VCaP (cell line): ENCODE results near the gene LATS2.

Experiments
- H3K27ac ChIP-seq: fragments of 450-650 bp; 2 replicates; pipeline ENCODE4 v1.5.1; 2017
- TF ChIP-seq, protein P1 (sequence below): fragments of 450-650 bp; conservative IDR thresholded peaks from 2 replicates; pipeline ENCODE4 v1.5.1; 2017; ENCODE audit warnings: mild to moderate bottlenecking, moderate library complexity

The LATS2 gene

DNA sequence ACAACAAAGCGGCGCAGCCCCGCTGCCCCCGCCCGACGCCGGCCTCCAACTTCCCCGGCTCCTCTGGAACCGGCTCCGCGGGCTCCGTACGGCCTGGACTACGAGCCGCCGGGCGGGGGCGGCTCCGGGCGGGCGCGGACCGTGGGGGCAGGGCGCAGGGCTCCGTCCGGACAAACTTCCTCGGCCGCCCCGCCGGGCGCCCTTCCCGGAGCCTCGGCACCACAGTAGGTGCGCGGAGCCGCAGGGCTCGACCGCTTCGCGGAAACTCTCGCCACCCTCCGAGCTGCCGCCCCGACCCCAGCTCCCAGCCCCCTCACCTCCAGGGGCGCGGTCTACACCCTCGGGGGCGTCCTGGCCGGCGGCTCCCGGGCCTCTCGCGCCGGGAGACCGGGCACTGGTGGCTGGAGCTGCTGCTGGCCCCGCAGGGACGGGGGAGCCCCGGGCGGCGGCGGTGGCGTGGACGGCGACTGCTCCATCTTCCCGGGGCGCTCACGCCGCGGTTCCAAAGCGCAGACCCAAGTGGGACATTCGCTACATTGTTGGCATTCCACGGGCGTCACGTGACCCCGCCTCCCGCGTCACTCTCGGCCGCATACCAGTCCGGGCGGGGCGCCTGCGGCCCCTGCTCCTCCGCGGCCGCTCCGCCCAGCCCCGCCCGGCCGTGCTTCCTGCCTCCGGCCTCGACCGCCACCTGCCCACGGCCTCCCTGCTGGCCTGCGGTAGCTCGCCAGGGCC, at the start of gene LATS2:
Gene LATS2 (minus strand): TSS at position 558 of the 735 bp plus-strand sequence. CDS start 15,560 bp downstream, outside the sequence.
- peak within 1 kb of the TSS; percentile 93 for H3K27ac ChIP-seq
- TF ChIP-seq, protein P1, sequence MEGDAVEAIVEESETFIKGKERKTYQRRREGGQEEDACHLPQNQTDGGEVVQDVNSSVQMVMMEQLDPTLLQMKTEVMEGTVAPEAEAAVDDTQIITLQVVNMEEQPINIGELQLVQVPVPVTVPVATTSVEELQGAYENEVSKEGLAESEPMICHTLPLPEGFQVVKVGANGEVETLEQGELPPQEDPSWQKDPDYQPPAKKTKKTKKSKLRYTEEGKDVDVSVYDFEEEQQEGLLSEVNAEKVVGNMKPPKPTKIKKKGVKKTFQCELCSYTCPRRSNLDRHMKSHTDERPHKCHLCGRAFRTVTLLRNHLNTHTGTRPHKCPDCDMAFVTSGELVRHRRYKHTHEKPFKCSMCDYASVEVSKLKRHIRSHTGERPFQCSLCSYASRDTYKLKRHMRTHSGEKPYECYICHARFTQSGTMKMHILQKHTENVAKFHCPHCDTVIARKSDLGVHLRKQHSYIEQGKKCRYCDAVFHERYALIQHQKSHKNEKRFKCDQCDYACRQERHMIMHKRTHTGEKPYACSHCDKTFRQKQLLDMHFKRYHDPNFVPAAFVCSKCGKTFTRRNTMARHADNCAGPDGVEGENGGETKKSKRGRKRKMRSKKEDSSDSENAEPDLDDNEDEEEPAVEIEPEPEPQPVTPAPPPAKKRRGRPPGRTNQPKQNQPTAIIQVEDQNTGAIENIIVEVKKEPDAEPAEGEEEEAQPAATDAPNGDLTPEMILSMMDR = peak; percentile 27; the same call in 1 of the 2 replicates

DNA sequence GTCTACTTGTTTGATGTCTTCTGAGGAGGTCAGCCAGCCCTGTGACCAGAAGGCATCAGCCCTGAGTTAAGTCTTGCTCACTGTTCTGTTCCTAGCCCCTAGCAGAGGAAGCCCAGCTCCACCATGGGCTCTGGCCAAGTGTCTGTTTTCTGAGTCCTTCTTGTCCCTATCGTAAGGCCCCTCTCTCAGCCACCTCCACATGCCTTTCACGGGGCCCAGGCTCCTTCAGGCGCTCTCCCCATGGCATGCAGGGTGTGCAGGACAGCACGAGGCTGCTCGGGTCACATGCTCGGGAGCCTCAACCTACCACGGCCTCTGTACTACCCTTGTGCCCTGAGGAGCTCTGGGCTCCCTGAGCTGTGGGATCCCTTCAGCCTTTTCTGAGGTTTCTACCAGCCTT, 47.8 kb upstream of the LATS2 start:
- TF ChIP-seq, protein P1 = no peak
- no peak overlapping the region for H3K27ac ChIP-seq

DNA sequence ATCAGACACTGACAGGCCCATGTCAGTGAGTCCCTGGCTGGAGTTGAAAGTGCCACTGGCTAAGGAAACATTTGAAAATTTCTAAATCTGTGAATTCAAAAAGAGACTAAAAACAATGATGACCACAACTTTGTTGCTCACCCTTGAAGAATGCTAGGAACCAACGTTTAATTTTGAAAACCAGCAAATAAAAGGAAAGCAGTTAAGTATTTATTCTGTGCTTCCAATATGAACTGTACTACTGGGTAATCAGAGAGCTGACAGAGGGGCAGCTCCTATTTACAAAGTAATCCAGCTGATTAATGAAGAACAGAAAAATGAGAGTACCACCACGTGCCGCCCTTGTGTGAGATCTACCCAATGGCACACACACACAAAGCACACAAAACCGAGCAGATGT, 44.7 kb upstream of the LATS2 start:
- TF ChIP-seq, protein P1 = no peak
- no peak overlapping the region for H3K27ac ChIP-seq

DNA sequence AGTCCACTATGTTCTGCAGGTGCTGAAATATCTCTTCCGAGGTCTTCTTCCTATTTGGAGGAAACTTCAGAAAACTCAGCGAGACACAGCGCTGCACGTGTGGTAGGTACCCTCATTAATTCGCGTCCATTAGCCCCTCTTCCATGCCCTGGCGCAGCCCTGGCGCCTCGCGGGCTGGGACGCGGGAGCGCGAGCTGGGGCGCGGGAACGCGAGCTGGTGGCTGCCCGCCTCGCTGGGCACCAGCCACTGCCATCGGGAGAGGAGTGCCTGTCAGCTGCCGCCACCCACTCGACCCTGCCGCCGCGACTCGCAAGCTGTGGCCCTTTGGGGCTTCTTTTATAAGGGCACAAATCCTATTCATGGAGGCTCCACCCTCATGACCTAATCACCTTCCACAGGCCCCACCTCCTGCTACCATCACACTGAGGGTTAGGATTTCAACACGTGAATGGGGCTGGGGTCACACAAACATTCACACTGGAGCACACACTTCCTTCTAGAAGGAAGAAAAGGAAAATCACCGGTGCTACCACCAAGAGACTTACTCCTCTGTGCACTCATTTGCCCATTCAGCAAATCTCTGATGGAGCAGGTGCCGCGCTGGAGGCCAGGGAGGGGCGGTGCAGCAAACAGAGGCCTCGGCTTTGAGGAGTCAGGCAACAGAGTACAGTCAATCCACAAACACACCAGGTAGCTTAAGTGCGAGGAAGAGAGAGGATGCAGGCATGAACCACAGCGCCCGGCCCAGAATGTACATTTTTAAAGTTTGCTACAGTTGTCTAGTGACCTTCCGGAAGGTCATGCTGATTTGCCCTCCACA, 43.0 kb upstream of the LATS2 start:
- TF ChIP-seq, protein P1 = no peak
- H3K27ac ChIP-seq = no peak overlapping the region

DNA sequence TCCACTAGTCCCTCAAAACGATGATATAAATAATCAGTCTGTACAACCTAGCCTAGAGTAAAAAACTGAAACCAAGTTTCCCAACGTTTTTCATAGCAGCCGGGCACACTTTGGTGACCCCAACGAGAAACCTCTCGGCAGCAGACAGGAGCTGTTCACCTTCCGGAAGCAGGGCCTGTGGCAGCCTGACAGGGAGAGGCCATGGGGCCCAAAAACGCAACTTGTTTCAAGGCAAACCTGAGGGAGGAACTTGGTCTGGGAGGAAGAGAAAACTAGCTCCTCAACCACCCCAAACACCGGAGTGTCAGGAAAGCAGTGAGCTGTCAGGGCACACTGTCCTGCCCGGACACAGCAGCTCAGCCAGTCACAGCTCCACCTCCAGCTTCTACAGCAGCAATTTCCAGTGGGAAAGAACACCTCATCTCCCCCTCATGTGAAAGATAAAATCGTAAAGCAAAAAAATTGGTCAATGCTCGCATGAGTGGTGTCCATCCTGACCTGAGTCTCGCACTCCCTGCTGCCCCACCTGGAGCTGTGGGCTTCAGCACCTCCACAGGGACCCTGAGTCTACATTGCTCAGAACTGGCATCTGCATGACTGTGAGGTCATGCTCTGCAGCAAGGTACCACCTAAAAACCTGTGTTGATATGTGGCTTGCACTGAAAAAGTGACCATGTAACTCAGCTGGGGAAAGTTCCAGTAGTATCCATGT, 40.6 kb upstream of the LATS2 start:
- TF ChIP-seq, protein P1 = no peak
- no peak overlapping the region for H3K27ac ChIP-seq

DNA sequence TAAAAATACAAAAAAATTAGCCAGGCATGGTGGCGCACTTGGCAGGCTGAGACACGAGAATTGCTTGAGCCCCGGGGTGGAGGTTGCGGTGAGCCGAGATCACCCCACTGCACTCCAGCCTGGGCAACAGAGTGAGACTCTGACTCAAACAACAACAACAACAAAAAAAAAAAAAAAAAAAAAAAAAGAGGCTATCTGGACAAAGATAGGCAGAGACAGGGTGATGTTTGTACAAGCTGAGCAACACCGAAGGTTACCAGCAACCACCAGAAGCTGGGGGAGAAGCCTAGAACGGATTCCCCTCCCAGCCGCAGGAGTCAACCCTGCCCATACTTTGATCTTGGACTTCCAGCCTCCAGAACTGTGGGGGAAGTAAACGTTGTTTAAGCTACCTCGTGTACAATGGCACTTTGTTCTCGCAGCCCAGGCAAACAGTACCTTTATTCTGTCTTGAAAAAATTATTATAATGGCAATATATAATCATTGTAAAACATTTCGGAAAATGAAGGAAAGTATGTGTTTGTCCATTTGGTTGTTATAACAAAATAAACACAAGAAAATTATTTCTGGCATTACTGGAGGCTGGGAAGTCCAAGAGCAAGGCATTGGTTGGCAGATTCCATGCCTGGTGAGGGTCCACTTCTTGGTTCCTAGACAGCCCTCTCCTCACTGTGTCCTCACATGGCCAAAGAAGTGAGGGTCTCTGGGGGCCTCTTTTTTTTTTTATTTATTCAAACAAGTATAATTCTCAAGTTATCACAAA, 39.8 kb upstream of the LATS2 start:
- TF ChIP-seq, protein P1 = no peak
- H3K27ac ChIP-seq = no peak overlapping the region
